Measurements from ENCODE around the gene SLC5A10. TPM values are rescaled to one million over a fixed set of nuclear protein-coding genes. Genes with fewer than 3 reads are reported as not detected.
"Not testable (repeated sequence)": the region's sequence is repeated elsewhere in the genome, so short reads cannot be mapped to it uniquely, and the experiment has no call there.

SLC5A10 gene
- total RNA-seq, 1 experiment from 2014 or later: 0.13 TPM

GRCh38 chr17:19038007-19038406, 86.0 kb downstream of the SLC5A10 start:
- DNase-seq (ENCODE audit: low read depth in 1 of 2, low spot score in 2 of 2); H3K27ac ChIP-seq; H3K4me1 ChIP-seq (replicated peaks); H3K36me3 ChIP-seq; H3K4me3 ChIP-seq; H3K9me3 ChIP-seq (replicated peaks); H3K27me3 ChIP-seq (replicated peaks): not testable (repeated sequence)

- not testable (repeated sequence) for H3K4me3 ChIP-seq, H3K36me3 ChIP-seq
Observed at GRCh38 chr17:19038730-19039129, 86.8 kb downstream of the SLC5A10 start.

GRCh38 chr17:19040350-19040749, 88.4 kb downstream of the SLC5A10 start:
- H3K4me3 ChIP-seq; H3K27ac ChIP-seq; DNase-seq (ENCODE audit: low read depth in 1 of 2, low spot score in 2 of 2); H3K4me1 ChIP-seq (replicated peaks); H3K36me3 ChIP-seq; H3K27me3 ChIP-seq (replicated peaks); H3K9me3 ChIP-seq (replicated peaks): not testable (repeated sequence)

More at GRCh38 chr17:19038730-19039129, 86.8 kb downstream of the SLC5A10 start:
- not testable (repeated sequence) for H3K4me1 ChIP-seq (replicated peaks); DNase-seq (ENCODE audit: low read depth in 1 of 2, low spot score in 2 of 2); H3K27me3 ChIP-seq (replicated peaks); H3K9me3 ChIP-seq (replicated peaks); H3K27ac ChIP-seq

- not testable (repeated sequence) for H3K4me3 ChIP-seq; H3K27me3 ChIP-seq (replicated peaks); H3K27ac ChIP-seq; H3K4me1 ChIP-seq (replicated peaks); H3K9me3 ChIP-seq (replicated peaks); H3K36me3 ChIP-seq
- DNase-seq (ENCODE audit: low read depth in 1 of 2, low spot score in 2 of 2): peak in 1 of 2 experiments; percentile 13
Observed at GRCh38 chr17:19041871-19042270, 89.9 kb downstream of the SLC5A10 start.

- not testable (repeated sequence) for H3K36me3 ChIP-seq; H3K4me3 ChIP-seq; H3K27me3 ChIP-seq (replicated peaks); H3K27ac ChIP-seq; H3K4me1 ChIP-seq (replicated peaks); H3K9me3 ChIP-seq (replicated peaks); DNase-seq (ENCODE audit: low read depth in 1 of 2, low spot score in 2 of 2)
Observed at GRCh38 chr17:19042369-19042768, 90.4 kb downstream of the SLC5A10 start.

- not testable (repeated sequence) for DNase-seq (ENCODE audit: low read depth in 1 of 2, low spot score in 2 of 2); H3K4me1 ChIP-seq (replicated peaks); H3K4me3 ChIP-seq; H3K9me3 ChIP-seq (replicated peaks); H3K27me3 ChIP-seq (replicated peaks); H3K36me3 ChIP-seq; H3K27ac ChIP-seq
Observed at GRCh38 chr17:19043032-19043431, 91.1 kb downstream of the SLC5A10 start.

GRCh38 chr17:19044643-19045042, 92.7 kb downstream of the SLC5A10 start:
- H3K27ac ChIP-seq; H3K27me3 ChIP-seq (replicated peaks); H3K9me3 ChIP-seq (replicated peaks); H3K4me1 ChIP-seq (replicated peaks); DNase-seq (ENCODE audit: low read depth in 1 of 2, low spot score in 2 of 2); H3K36me3 ChIP-seq; H3K4me3 ChIP-seq: not testable (repeated sequence)

- H3K4me3 ChIP-seq; H3K27ac ChIP-seq; H3K27me3 ChIP-seq (replicated peaks); DNase-seq (ENCODE audit: low read depth in 1 of 2, low spot score in 2 of 2); H3K36me3 ChIP-seq; H3K9me3 ChIP-seq (replicated peaks); H3K4me1 ChIP-seq (replicated peaks): not testable (repeated sequence)
Observed at GRCh38 chr17:19046782-19047375, 94.9 kb downstream of the SLC5A10 start, which contains the start of gene GRAP. Gene GRAP, minus strand, starts transcription at chr17:19046957. Its CDS starts 31 bp downstream, at chr17:19046926.

- not testable (repeated sequence) for H3K4me1 ChIP-seq (replicated peaks); H3K9me3 ChIP-seq (replicated peaks); H3K4me3 ChIP-seq; H3K27me3 ChIP-seq (replicated peaks); H3K27ac ChIP-seq; H3K36me3 ChIP-seq
- peak in 1 of 2 experiments; percentile 28 for DNase-seq (ENCODE audit: low read depth in 1 of 2, low spot score in 2 of 2)
Observed at GRCh38 chr17:19047510-19047909, 95.5 kb downstream of the SLC5A10 start.

GRCh38 chr17:19048826-19049225, 96.9 kb downstream of the SLC5A10 start:
- H3K27ac ChIP-seq; H3K4me1 ChIP-seq (replicated peaks); H3K36me3 ChIP-seq: not testable (repeated sequence)

GRCh38 chr17:19055447-19055846, 103.5 kb downstream of the SLC5A10 start:
- not testable (repeated sequence) for H3K4me3 ChIP-seq; H3K4me1 ChIP-seq (replicated peaks); H3K27me3 ChIP-seq (replicated peaks); H3K27ac ChIP-seq; DNase-seq (ENCODE audit: low read depth in 1 of 2, low spot score in 2 of 2); H3K9me3 ChIP-seq (replicated peaks); H3K36me3 ChIP-seq

More at GRCh38 chr17:19048826-19049225, 96.9 kb downstream of the SLC5A10 start:
- DNase-seq (ENCODE audit: low read depth in 1 of 2, low spot score in 2 of 2); H3K27me3 ChIP-seq (replicated peaks); H3K9me3 ChIP-seq (replicated peaks); H3K4me3 ChIP-seq: not testable (repeated sequence)

- not testable (repeated sequence) for H3K4me3 ChIP-seq; H3K36me3 ChIP-seq; H3K9me3 ChIP-seq (replicated peaks); H3K27ac ChIP-seq; H3K4me1 ChIP-seq (replicated peaks); H3K27me3 ChIP-seq (replicated peaks)
- DNase-seq (ENCODE audit: low read depth in 1 of 2, low spot score in 2 of 2): peak in 1 of 2 experiments; percentile 99
Observed at GRCh38 chr17:19062009-19062717, 110.2 kb downstream of the SLC5A10 start.

GRCh38 chr17:19062718-19063325, 110.9 kb downstream of the SLC5A10 start:
- H3K36me3 ChIP-seq; H3K4me1 ChIP-seq (replicated peaks); H3K9me3 ChIP-seq (replicated peaks); H3K27ac ChIP-seq; H3K27me3 ChIP-seq (replicated peaks); DNase-seq (ENCODE audit: low read depth in 1 of 2, low spot score in 2 of 2); H3K4me3 ChIP-seq: not testable (repeated sequence)

GRCh38 chr17:19063326-19063956, 111.5 kb downstream of the SLC5A10 start:
- not testable (repeated sequence) for H3K27me3 ChIP-seq (replicated peaks); H3K36me3 ChIP-seq; H3K27ac ChIP-seq; H3K9me3 ChIP-seq (replicated peaks); H3K4me3 ChIP-seq; H3K4me1 ChIP-seq (replicated peaks)
- peak in 1 of 2 experiments; percentile 95 for DNase-seq (ENCODE audit: low read depth in 1 of 2, low spot score in 2 of 2)

Measured in SJSA1 (cell line).